GM23338 (cell line): ENCODE measurements around the gene SLC6A5. TPM values are rescaled to one million over a fixed set of nuclear protein-coding genes. Genes with fewer than 3 reads are reported as not detected.

Experiments
- ATAC-seq: fragments of 200-7000 bp; cut with Tn5 transposase; 3 replicates; pipeline ENCODE4 v1.9.1; 2020
- DNase-seq: peaks from one replicate; pipeline ENCODE4 v3.0.0-alpha.2; 2015; ENCODE audit warnings: low spot score
- H2AFZ ChIP-seq: fragments of 200-600 bp; sonication (generic); 2 replicates; pipeline ENCODE4 v1.8.0; 2016; ENCODE audit warnings: antibody characterized with exemption, mild to moderate bottlenecking, moderate library complexity
- H3F3A ChIP-seq: fragments of 200-600 bp; sonication (generic); replicated peaks from 2 replicates; pipeline ENCODE4 v1.8.0; 2017; ENCODE audit warnings: antibody characterized with exemption, mixed run types, low read depth
- H3K27ac ChIP-seq: fragments of 200-600 bp; sonication (generic); 2 replicates; pipeline ENCODE4 v1.6.1; 2016; ENCODE audit warnings: low read depth
- H3K27me3 ChIP-seq: fragments of 200-600 bp; sonication (generic); 2 replicates; pipeline ENCODE4 v1.8.0; 2016; ENCODE audit warnings: mild to moderate bottlenecking, mixed run types, moderate library complexity; ENCODE audit not compliant: insufficient read depth
- H3K36me3 ChIP-seq: fragments of 200-600 bp; sonication (generic); 2 replicates; pipeline ENCODE4 v1.8.0; 2016; ENCODE audit warnings: mild to moderate bottlenecking; ENCODE audit not compliant: insufficient read depth
- H3K4me1 ChIP-seq: fragments of 200-600 bp; sonication (generic); 2 replicates; pipeline ENCODE4 v1.8.0; 2016; ENCODE audit warnings: mild to moderate bottlenecking, moderate library complexity; ENCODE audit not compliant: insufficient read depth
- H3K4me2 ChIP-seq: fragments of 200-600 bp; sonication (generic); 2 replicates; pipeline ENCODE4 v1.7.1; 2017; ENCODE audit warnings: mixed run types
- H3K4me3 ChIP-seq: fragments of 200-600 bp; sonication (generic); 2 replicates; pipeline ENCODE4 v1.6.1; 2016; ENCODE audit warnings: mixed run types
- H3K79me2 ChIP-seq: fragments of 200-600 bp; sonication (generic); replicated peaks from 2 replicates; pipeline ENCODE4 v1.8.0; 2017; ENCODE audit warnings: mild to moderate bottlenecking; ENCODE audit not compliant: insufficient read depth
- H3K9me2 ChIP-seq: fragments of 200-600 bp; sonication (generic); 2 replicates; pipeline ENCODE4 v1.8.0; 2017; ENCODE audit not compliant: insufficient read depth
- H4K20me1 ChIP-seq: fragments of 200-600 bp; sonication (generic); replicated peaks from 2 replicates; pipeline ENCODE4 v1.8.0; 2017; ENCODE audit warnings: mild to moderate bottlenecking; ENCODE audit not compliant: insufficient read depth
- H3K27ac Mint-ChIP-seq: 2 replicates; pipeline ENCODE4 v1.8.0; 2020; ENCODE audit warnings: inconsistent platforms, mild to moderate bottlenecking, moderate library complexity, mixed read lengths
- H3K27me3 Mint-ChIP-seq: 3 replicates; pipeline ENCODE4 v1.8.0; 2022; ENCODE audit warnings: low read depth, mild to moderate bottlenecking, moderate library complexity, mixed read lengths, inconsistent platforms; ENCODE audit not compliant: insufficient read depth, poor library complexity
- H3K36me3 Mint-ChIP-seq: 3 replicates; pipeline ENCODE4 v1.8.0; 2021; ENCODE audit warnings: low read depth, mild to moderate bottlenecking, inconsistent platforms, moderate library complexity, mixed read lengths
- H3K4me1 Mint-ChIP-seq: 3 replicates; pipeline ENCODE4 v1.8.0; 2020; ENCODE audit warnings: mild to moderate bottlenecking, inconsistent platforms, mixed read lengths
- H3K4me3 Mint-ChIP-seq: 3 replicates; pipeline ENCODE4 v1.8.0; 2021; ENCODE audit warnings: moderate library complexity, mild to moderate bottlenecking, inconsistent platforms, mixed read lengths
- H3K9me3 Mint-ChIP-seq: 3 replicates; pipeline ENCODE4 v1.8.0; 2020; ENCODE audit warnings: moderate library complexity, mild to moderate bottlenecking, inconsistent platforms, mixed read lengths
- EZH2 ChIP-seq: fragments of 200-600 bp; sonication (generic); IDR thresholded peaks from one replicate; pipeline ENCODE4 v1.8.0; 2017; ENCODE audit warnings: antibody characterized with exemption, mild to moderate bottlenecking, low read depth; ENCODE audit not compliant: unreplicated experiment
- EZH2phosphoT487 ChIP-seq: fragments of 200-600 bp; sonication (generic); IDR thresholded peaks from one replicate; pipeline ENCODE4 v1.8.1; 2018; ENCODE audit warnings: antibody characterized with exemption; ENCODE audit not compliant: unreplicated experiment
- JUNB ChIP-seq: IDR thresholded peaks from one replicate; pipeline ENCODE4 v1.6.1; 2016; ENCODE audit warnings: antibody characterized with exemption; ENCODE audit not compliant: unreplicated experiment
- NANOG ChIP-seq: IDR thresholded peaks from 2 replicates; pipeline ENCODE4 v1.6.1; 2016; ENCODE audit warnings: antibody characterized with exemption, borderline replicate concordance
- POLR2AphosphoS5 ChIP-seq: IDR thresholded peaks from 2 replicates; pipeline ENCODE4 v1.6.1; 2016; ENCODE audit warnings: antibody characterized with exemption, low read depth
- STAT1 ChIP-seq: IDR thresholded peaks from one replicate; pipeline ENCODE4 v1.6.1; 2016; ENCODE audit warnings: antibody characterized with exemption; ENCODE audit not compliant: unreplicated experiment
- ZNF114 ChIP-seq: fragments of 250-450 bp; sonication (Bioruptor Pico); IDR thresholded peaks from 2 replicates; pipeline ENCODE4 v1.5.0; 2020; ENCODE audit warnings: mild to moderate bottlenecking, moderate library complexity
- ZNF331 ChIP-seq: fragments of 250-450 bp; sonication (Bioruptor Pico); IDR thresholded peaks from 2 replicates; pipeline ENCODE4 v1.5.0; 2020; ENCODE audit warnings: low read depth, mild to moderate bottlenecking, moderate library complexity
- polyA plus RNA-seq: library from polyadenylated mRNA; unstranded; fragments of >200 nt; fragmentation: Nextera tagmentation; extraction: Ambion mirVana; gene quantifications from 2 replicates; pipeline ENCODE4 v1.2.1, GENCODE V29; 2016
- total RNA-seq: library from RNA; depleted of rRNA; stranded (reverse); fragments of >200 nt; shearing (Covaris generic); gene quantifications from 2 replicates; pipeline ENCODE4 v1.2.3, GENCODE V29; 2014
- TF ChIP-seq, protein P1 (sequence below), 2 experiments: fragments of 200-600 bp in 1 of 2; sonication (generic) in 1 of 2; conservative IDR thresholded peaks; 2 replicates each; pipeline versions ENCODE4 v1.5.1 to v1.6.1; 2016 to 2017; ENCODE audit warnings: antibody characterized with exemption in 2 of 2, low read depth in 2 of 2, mild to moderate bottlenecking in 2 of 2, moderate library complexity in 1 of 2
- TF ChIP-seq, protein P2 (sequence below): fragments of 250-450 bp; sonication (Bioruptor Pico); IDR thresholded peaks from 2 replicates; pipeline ENCODE4 v1.5.0; 2020; ENCODE audit warnings: mild to moderate bottlenecking, moderate library complexity
- TF ChIP-seq, protein P3 (sequence below): IDR thresholded peaks from 2 replicates; pipeline ENCODE4 v1.6.1; 2016; ENCODE audit warnings: antibody characterized with exemption

The SLC6A5 gene
- total and polyA plus RNA-seq, 2 experiments from 2014 or later: not detected

DNA sequence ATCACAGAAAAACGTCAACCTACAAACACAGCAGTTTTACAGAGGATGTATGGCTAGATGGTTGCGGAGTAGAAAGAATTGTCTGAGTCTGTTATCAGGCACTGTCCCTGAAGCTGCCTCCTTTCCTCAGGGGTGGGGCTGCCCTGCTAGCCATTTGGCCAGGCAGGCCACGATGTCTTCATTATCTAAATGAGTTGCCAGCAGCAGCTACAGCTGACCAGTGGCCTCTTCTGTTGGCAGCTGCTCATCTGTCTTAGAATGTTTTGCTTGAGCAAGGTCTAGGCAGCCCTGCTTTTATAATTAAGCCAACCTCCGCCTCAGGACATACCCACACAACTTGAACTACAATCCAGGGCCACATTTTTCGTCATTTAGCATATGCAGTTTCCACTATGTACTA, 17.5 kb downstream of the SLC6A5 start:
- no peak for ATAC-seq
- Mint-ChIP-seq H3K9me3 (no peaks in the 10 kb centered on the region; the same call in 2 of the 3 replicates), H3K36me3 (no peaks in the 10 kb centered on the region), H3K4me1 (peaks cover 19% of the 10 kb centered on the region), H3K4me3 (no peak overlapping the region), H3K27ac (no peak overlapping the region), H3K27me3 (peaks cover 4% of the 10 kb centered on the region)
- no peaks in the 10 kb centered on the region for H3K36me3 ChIP-seq
- no peak for DNase-seq
- no peak overlapping the region for H3K4me2 ChIP-seq
- H2AFZ ChIP-seq: no peak overlapping the region
- H3K79me2 ChIP-seq: no peaks in the 10 kb centered on the region
- H3K9me2 ChIP-seq: 0 out of 2 replicates have a peak, but pooled peaks cover 3% of the 10 kb centered on the region
- no peaks in the 10 kb centered on the region for H4K20me1 ChIP-seq
- H3K4me1 ChIP-seq: peaks cover 10% of the 10 kb centered on the region
- 0 out of 2 replicates have a peak, but pooled peaks cover 3% of the 10 kb centered on the region for H3F3A ChIP-seq
- no peak overlapping the region for H3K4me3 ChIP-seq
- H3K27ac ChIP-seq: no peak overlapping the region
- TF ChIP-seq NANOG (no peak), ZNF114 (CRISPR knock-in tag) (no peak), JUNB (no peak), EZH2 (no peak), POLR2AphosphoS5 (no peak), STAT1 (no peak), ZNF331 (CRISPR knock-in tag) (no peak), EZH2phosphoT487 (no peak)
- TF ChIP-seq, protein P1, sequence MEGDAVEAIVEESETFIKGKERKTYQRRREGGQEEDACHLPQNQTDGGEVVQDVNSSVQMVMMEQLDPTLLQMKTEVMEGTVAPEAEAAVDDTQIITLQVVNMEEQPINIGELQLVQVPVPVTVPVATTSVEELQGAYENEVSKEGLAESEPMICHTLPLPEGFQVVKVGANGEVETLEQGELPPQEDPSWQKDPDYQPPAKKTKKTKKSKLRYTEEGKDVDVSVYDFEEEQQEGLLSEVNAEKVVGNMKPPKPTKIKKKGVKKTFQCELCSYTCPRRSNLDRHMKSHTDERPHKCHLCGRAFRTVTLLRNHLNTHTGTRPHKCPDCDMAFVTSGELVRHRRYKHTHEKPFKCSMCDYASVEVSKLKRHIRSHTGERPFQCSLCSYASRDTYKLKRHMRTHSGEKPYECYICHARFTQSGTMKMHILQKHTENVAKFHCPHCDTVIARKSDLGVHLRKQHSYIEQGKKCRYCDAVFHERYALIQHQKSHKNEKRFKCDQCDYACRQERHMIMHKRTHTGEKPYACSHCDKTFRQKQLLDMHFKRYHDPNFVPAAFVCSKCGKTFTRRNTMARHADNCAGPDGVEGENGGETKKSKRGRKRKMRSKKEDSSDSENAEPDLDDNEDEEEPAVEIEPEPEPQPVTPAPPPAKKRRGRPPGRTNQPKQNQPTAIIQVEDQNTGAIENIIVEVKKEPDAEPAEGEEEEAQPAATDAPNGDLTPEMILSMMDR (conservative IDR thresholded peaks at IDR 0.05; ENCODE audit: low read depth in 2 of 2): no peak
- TF ChIP-seq, protein P2, sequence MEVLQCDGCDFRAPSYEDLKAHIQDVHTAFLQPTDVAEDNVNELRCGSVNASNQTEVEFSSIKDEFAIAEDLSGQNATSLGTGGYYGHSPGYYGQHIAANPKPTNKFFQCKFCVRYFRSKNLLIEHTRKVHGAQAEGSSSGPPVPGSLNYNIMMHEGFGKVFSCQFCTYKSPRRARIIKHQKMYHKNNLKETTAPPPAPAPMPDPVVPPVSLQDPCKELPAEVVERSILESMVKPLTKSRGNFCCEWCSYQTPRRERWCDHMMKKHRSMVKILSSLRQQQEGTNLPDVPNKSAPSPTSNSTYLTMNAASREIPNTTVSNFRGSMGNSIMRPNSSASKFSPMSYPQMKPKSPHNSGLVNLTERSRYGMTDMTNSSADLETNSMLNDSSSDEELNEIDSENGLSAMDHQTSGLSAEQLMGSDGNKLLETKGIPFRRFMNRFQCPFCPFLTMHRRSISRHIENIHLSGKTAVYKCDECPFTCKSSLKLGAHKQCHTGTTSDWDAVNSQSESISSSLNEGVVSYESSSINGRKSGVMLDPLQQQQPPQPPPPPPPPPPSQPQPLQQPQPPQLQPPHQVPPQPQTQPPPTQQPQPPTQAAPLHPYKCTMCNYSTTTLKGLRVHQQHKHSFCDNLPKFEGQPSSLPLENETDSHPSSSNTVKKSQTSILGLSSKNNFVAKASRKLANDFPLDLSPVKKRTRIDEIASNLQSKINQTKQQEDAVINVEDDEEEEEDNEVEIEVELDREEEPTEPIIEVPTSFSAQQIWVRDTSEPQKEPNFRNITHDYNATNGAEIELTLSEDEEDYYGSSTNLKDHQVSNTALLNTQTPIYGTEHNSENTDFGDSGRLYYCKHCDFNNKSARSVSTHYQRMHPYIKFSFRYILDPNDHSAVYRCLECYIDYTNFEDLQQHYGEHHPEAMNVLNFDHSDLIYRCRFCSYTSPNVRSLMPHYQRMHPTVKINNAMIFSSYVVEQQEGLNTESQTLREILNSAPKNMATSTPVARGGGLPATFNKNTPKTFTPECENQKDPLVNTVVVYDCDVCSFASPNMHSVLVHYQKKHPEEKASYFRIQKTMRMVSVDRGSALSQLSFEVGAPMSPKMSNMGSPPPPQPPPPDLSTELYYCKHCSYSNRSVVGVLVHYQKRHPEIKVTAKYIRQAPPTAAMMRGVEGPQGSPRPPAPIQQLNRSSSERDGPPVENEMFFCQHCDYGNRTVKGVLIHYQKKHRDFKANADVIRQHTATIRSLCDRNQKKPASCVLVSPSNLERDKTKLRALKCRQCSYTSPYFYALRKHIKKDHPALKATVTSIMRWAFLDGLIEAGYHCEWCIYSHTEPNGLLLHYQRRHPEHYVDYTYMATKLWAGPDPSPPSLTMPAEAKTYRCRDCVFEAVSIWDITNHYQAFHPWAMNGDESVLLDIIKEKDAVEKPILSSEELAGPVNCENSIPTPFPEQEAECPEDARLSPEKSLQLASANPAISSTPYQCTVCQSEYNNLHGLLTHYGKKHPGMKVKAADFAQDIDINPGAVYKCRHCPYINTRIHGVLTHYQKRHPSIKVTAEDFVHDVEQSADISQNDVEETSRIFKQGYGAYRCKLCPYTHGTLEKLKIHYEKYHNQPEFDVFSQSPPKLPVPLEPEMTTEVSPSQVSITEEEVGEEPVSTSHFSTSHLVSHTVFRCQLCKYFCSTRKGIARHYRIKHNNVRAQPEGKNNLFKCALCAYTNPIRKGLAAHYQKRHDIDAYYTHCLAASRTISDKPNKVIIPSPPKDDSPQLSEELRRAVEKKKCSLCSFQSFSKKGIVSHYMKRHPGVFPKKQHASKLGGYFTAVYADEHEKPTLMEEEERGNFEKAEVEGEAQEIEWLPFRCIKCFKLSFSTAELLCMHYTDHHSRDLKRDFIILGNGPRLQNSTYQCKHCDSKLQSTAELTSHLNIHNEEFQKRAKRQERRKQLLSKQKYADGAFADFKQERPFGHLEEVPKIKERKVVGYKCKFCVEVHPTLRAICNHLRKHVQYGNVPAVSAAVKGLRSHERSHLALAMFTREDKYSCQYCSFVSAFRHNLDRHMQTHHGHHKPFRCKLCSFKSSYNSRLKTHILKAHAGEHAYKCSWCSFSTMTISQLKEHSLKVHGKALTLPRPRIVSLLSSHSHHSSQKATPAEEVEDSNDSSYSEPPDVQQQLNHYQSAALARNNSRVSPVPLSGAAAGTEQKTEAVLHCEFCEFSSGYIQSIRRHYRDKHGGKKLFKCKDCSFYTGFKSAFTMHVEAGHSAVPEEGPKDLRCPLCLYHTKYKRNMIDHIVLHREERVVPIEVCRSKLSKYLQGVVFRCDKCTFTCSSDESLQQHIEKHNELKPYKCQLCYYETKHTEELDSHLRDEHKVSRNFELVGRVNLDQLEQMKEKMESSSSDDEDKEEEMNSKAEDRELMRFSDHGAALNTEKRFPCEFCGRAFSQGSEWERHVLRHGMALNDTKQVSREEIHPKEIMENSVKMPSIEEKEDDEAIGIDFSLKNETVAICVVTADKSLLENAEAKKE (CRISPR knock-in tag): no peak
- TF ChIP-seq, protein P3, sequence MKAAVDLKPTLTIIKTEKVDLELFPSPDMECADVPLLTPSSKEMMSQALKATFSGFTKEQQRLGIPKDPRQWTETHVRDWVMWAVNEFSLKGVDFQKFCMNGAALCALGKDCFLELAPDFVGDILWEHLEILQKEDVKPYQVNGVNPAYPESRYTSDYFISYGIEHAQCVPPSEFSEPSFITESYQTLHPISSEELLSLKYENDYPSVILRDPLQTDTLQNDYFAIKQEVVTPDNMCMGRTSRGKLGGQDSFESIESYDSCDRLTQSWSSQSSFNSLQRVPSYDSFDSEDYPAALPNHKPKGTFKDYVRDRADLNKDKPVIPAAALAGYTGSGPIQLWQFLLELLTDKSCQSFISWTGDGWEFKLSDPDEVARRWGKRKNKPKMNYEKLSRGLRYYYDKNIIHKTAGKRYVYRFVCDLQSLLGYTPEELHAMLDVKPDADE: no peak
- no peaks in the 10 kb centered on the region for H3K27me3 ChIP-seq
